CD4-positive, alpha-beta T cell (primary cell): ENCODE data around the gene RELT. TPM values are rescaled to one million over a fixed set of nuclear protein-coding genes. Genes with fewer than 3 reads are reported as not detected.

Experiments used
- ATAC-seq: fragments of 200-7000 bp; cut with Tn5 transposase; one replicate; pipeline ENCODE4 v1.10.0; 2022; ENCODE audit warnings: mild to moderate bottlenecking; ENCODE audit not compliant: poor library complexity
- CTCF ChIA-PET: fragments of 350-600 bp; sonication (Branson Sonifier 250); formaldehyde crosslinking; loops from one replicate; lab custom pipeline; 2021; ENCODE audit warnings: antibody characterized with exemption, inconsistent platforms; lab: Charles Lee
- POLR2A ChIA-PET: fragments of 350-600 bp; sonication (Branson Sonifier 250); formaldehyde crosslinking; loops from one replicate; lab custom pipeline; 2021; ENCODE audit warnings: antibody characterized with exemption, inconsistent platforms; lab: Charles Lee
- DNase-seq, 14 experiments: peaks; one replicate each; pipeline ENCODE4 v3.0.0-alpha.2; 2013 to 2020; ENCODE audit warnings: mixed read lengths in 2 of 14
- H3K27ac ChIP-seq, 2 donors: one replicate each; pipeline versions ENCODE4 v1.5.1 to v1.7.0; 2013; ENCODE audit warnings: low read length in 2 of 2, low read depth in 1 of 2, mild to moderate bottlenecking in 1 of 2
- H3K27me3 ChIP-seq, 2 experiments: 1 replicate in 1 of 2; 2 replicates in 1 of 2; pipeline versions ENCODE4 v1.6.1 to v1.7.0; 2013; ENCODE audit warnings: low read length in 2 of 2, control low read depth in 1 of 2, mild to moderate bottlenecking in 1 of 2, moderate library complexity in 1 of 2; ENCODE audit not compliant: insufficient read depth in 2 of 2, control insufficient read depth in 1 of 2
- H3K36me3 ChIP-seq: one replicate; pipeline ENCODE4 v1.6.1; 2013; ENCODE audit warnings: low read length, control low read depth; ENCODE audit not compliant: insufficient read depth
- H3K4me1 ChIP-seq: one replicate; pipeline ENCODE4 v1.6.1; 2013; ENCODE audit warnings: low read length, control low read depth; ENCODE audit not compliant: insufficient read depth
- H3K4me3 ChIP-seq: one replicate; pipeline ENCODE4 v1.5.1; 2013; ENCODE audit warnings: mild to moderate bottlenecking, low read length, moderate library complexity
- H3K9me3 ChIP-seq, 2 experiments: 1 replicate in 1 of 2; 2 replicates in 1 of 2; pipeline versions ENCODE4 v1.6.1 to v1.7.0; 2013; ENCODE audit warnings: low read length in 2 of 2, mild to moderate bottlenecking in 2 of 2, control low read depth in 1 of 2, moderate library complexity in 1 of 2; ENCODE audit not compliant: control insufficient read depth in 1 of 2, insufficient read depth in 1 of 2
- H3K27ac Mint-ChIP-seq: one replicate; pipeline ENCODE4 v1.8.0; 2020; ENCODE audit warnings: mixed read lengths
- H3K27me3 Mint-ChIP-seq: one replicate; pipeline ENCODE4 v1.8.0; 2021; ENCODE audit warnings: mixed read lengths
- H3K36me3 Mint-ChIP-seq: one replicate; pipeline ENCODE4 v1.8.0; 2021; ENCODE audit warnings: low read depth, mixed read lengths
- H3K4me1 Mint-ChIP-seq: one replicate; pipeline ENCODE4 v1.8.0; 2021; ENCODE audit warnings: low read depth, mixed read lengths
- H3K4me3 Mint-ChIP-seq: one replicate; pipeline ENCODE4 v1.8.0; 2020; ENCODE audit warnings: mild to moderate bottlenecking, mixed read lengths
- H3K9me3 Mint-ChIP-seq: one replicate; pipeline ENCODE4 v1.8.0; 2020; ENCODE audit warnings: mixed read lengths
- CTCF ChIP-seq: fragments of 200-600 bp; IDR thresholded peaks from one replicate; pipeline ENCODE4 v1.8.0; 2022; ENCODE audit warnings: antibody characterized with exemption, mild to moderate bottlenecking
- intact Hi-C, 2 experiments: fragments of 100-400 bp; cut with DNase I in 1 of 2; cut with micrococcal nuclease in 1 of 2; formaldehyde crosslinking; loops; one replicate each; pipeline versions ENCODE4 v1.15.1 to v1.9.0; 2023 to 2025; cut with DNase I, micrococcal nuclease
- total RNA-seq, 174 experiments: library from RNA in 2 of 174; stranded (reverse) in 2 of 174; gene quantifications; one replicate each; pipeline ENCODE4 v1.2.3 and lab custom pipeline; 2021 to 2026

Gene RELT
- total RNA-seq, 2 experiments from 2014 or later = 107 to 114 TPM

GRCh38 chr11:73367482-73368024 is 8.6 kb upstream of the RELT start:
- Mint-ChIP-seq H3K9me3 (no peaks in the 10 kb centered on the region), H3K4me1 (peaks cover 26% of the 10 kb centered on the region), H3K27ac (peak overlapping the region; percentile 88), H3K4me3 (no peak overlapping the region), H3K36me3 (no peaks in the 10 kb centered on the region), H3K27me3 (no peaks in the 10 kb centered on the region)
- intact Hi-C loops = no loop called here
- POLR2A ChIA-PET = interaction anchor here (1.1 to 2.2 kb wide), 2 partner anchors 16 to 26 kb away, joined by 3 to 8 read pairs; no protein-coding TSS in a partner anchor
- Histone ChIP-seq H3K4me3 (no peak overlapping the region), H3K9me3 (no peaks in the 10 kb centered on the region), H3K36me3 (no peaks in the 10 kb centered on the region), H3K27me3 (no peaks in the 10 kb centered on the region), H3K4me1 (peaks cover 40% of the 10 kb centered on the region), H3K27ac (peak overlapping the region in 1 of 2 donors; percentile 92)
- no peak for TF ChIP-seq CTCF
- DNase-seq = no peak
- CTCF ChIA-PET = interaction anchor here (1.3 to 3.2 kb wide), 2 partner anchors 17 to 26 kb away, joined by 3 to 15 read pairs; no protein-coding TSS in a partner anchor
- no peak for ATAC-seq

GRCh38 chr11:73372375-73372993 is 3.7 kb upstream of the RELT start:
- peaks cover 34% of the 10 kb centered on the region for H3K4me1 ChIP-seq
- POLR2A ChIA-PET = no interaction called here

GRCh38 chr11:73374151-73374550 is 2.0 kb upstream of the RELT start:
- peaks cover 38% of the 10 kb centered on the region for H3K4me1 ChIP-seq
- no peaks in the 10 kb centered on the region for H3K36me3 ChIP-seq
- Mint-ChIP-seq H3K36me3 (peaks cover 6% of the 10 kb centered on the region), H3K4me1 (peaks cover 30% of the 10 kb centered on the region), H3K27ac (peak overlapping the region; percentile 14), H3K4me3 (peak overlapping the region; percentile 42), H3K27me3 (no peaks in the 10 kb centered on the region), H3K9me3 (no peaks in the 10 kb centered on the region)
- no peak for TF ChIP-seq CTCF
- CTCF ChIA-PET = interaction anchor here (1.4 kb wide), 1 partner anchor 23 kb away, joined by 4 read pairs; no protein-coding TSS in a partner anchor
- intact Hi-C loops = loop anchor here in 1 of 2 experiments (10.0 kb wide), 2 partner anchors 501 to 939 kb away; partner anchors contain the start of genes CLPB, COA4 and PAAF1
- H3K27me3 ChIP-seq = no peaks in the 10 kb centered on the region
- ATAC-seq = no peak
- no peak overlapping the region for H3K4me3 ChIP-seq
- POLR2A ChIA-PET = interaction anchor here (1.5 kb wide), 1 partner anchor 225 kb away, joined by 4 read pairs; the partner anchor contains the start of gene FAM168A
- no peaks in the 10 kb centered on the region for H3K9me3 ChIP-seq
- no peak for DNase-seq
- no peak overlapping the region for H3K27ac ChIP-seq

More at GRCh38 chr11:73372375-73372993, 3.7 kb upstream of the RELT start:
- no peaks in the 10 kb centered on the region for H3K27me3 ChIP-seq
- H3K9me3 Mint-ChIP-seq = no peaks in the 10 kb centered on the region
- peaks cover 24% of the 10 kb centered on the region for H3K4me1 Mint-ChIP-seq
- H3K27ac ChIP-seq = no peak overlapping the region
- H3K4me3 ChIP-seq = no peak overlapping the region
- intact Hi-C loops = loop anchor here in 1 of 2 experiments (10.0 kb wide), 2 partner anchors 502 to 938 kb away; partner anchors contain the start of genes CLPB, COA4 and PAAF1
- peaks cover 6% of the 10 kb centered on the region for H3K36me3 Mint-ChIP-seq
- TF ChIP-seq CTCF = no peak
- no peaks in the 10 kb centered on the region for H3K36me3 ChIP-seq
- H3K27ac Mint-ChIP-seq = peak overlapping the region; percentile 24
- ATAC-seq (no peak), DNase-seq (no peak)
- no peaks in the 10 kb centered on the region for H3K27me3 Mint-ChIP-seq
- no peak overlapping the region for H3K4me3 Mint-ChIP-seq
- no peaks in the 10 kb centered on the region for H3K9me3 ChIP-seq
- CTCF ChIA-PET = interaction anchor here (1.4 kb wide), 1 partner anchor 21 kb away, joined by 3 read pairs; no protein-coding TSS in a partner anchor
